ENCODE results near the gene CSF1. TPM values are rescaled to one million over a fixed set of nuclear protein-coding genes. Genes with fewer than 3 reads are reported as not detected.
A peak's percentile ranks its signal among the peaks of the same experiment; 100 is the strongest.

The CSF1 gene
- total and polyA plus RNA-seq, 2 of the 13 experiments (the other 11 are each of a cell fraction or from before 2014, with no cell fraction given): 4.6 to 13.3 TPM

- TF ChIP-seq TCF12 (IDR thresholded peaks at IDR 0.05): no peak
- peak; percentile 93; the same call in 1 of the 2 replicates for TF ChIP-seq TCF12 (CRISPR knock-in tag; IDR thresholded peaks at IDR 0.05)
- no peak for TF ChIP-seq ZNF260 (CRISPR knock-in tag; IDR thresholded peaks at IDR 0.05; ENCODE audit: borderline replicate concordance, low read depth)
Observed at GRCh38 chr1:109895720-109896504, 14.7 kb upstream of the CSF1 start (continued).

- in situ Hi-C loops (cut with HindIII; ENCODE audit: extremely low pct_ligation_motif_present, low pct_unique_long_range_greater_than_20kb): loop anchor here (5.0 kb wide), 1 partner anchor 79 kb away; no protein-coding TSS in a partner anchor
- peak overlapping the region; percentile 54; the same call in 1 of the 2 replicates for H3K9ac ChIP-seq (ENCODE audit: insufficient read depth, low read depth, low read length)
- ChIA-PET POLR2A (interaction anchor here (1.1 to 1.9 kb wide), 5 partner anchors 12 to 104 kb away, joined by 3 to 5 read pairs (median 3); no protein-coding TSS in a partner anchor), CTCF (ENCODE audit: low intra/inter-chr PET ratio, low total read pairs) (no interaction called here)
- peak overlapping the region; percentile 64 for H3K4me2 ChIP-seq (ENCODE audit: low read depth, low read length)
- TF ChIP-seq NR2F2 (IDR thresholded peaks at IDR 0.05; ENCODE audit: borderline replicate concordance, low read depth): no peak
- 0 out of 2 replicates have a peak, but pooled peaks have one; percentile 14 for TF ChIP-seq TFAP4 (IDR thresholded peaks at IDR 0.05; ENCODE audit: borderline replicate concordance, low read depth)
- no peaks in the 10 kb centered on the region for H4K20me1 ChIP-seq (ENCODE audit: insufficient read depth, low read length)
- BruUV-seq (replicated peaks): no TSS peak
- FAIRE-seq: no peak
- peaks cover 100% of the 10 kb centered on the region for H3K4me1 ChIP-seq (ENCODE audit: insufficient read depth, low read length)
- no peaks in the 10 kb centered on the region for H3K9me3 ChIP-seq (ENCODE audit: low read length)
- peak; percentile 31 for DNase-seq (ENCODE audit: low spot score)
- no peaks in the 10 kb centered on the region for H3K36me3 ChIP-seq (replicated peaks in 1 of 2; ENCODE audit: control insufficient read depth in 1 of 2, insufficient read depth in 2 of 2, low read length in 2 of 2)
- no peaks in the 10 kb centered on the region for H3K27me3 ChIP-seq (ENCODE audit: control insufficient read depth in 1 of 2, insufficient read depth in 2 of 2, low read length in 2 of 2)
- H3K79me2 ChIP-seq (ENCODE audit: insufficient read depth, low read length): no peaks in the 10 kb centered on the region
- peak overlapping the region in 1 of 3 experiments; percentile 44; a peak in 2 of 6 replicates for H3K4me3 ChIP-seq (replicated peaks in 1 of 3; ENCODE audit: insufficient read depth in 1 of 3, low read depth in 2 of 3, low read length in 3 of 3)
- 29% methylated on average over 8 of the region's 8 CpGs for WGBS (ENCODE audit: low lambda C conversion rate)
- H3K27ac ChIP-seq (ENCODE audit: extremely low read length, insufficient read depth, low read length): peak overlapping the region; percentile 48
- intact Hi-C loops (cut with micrococcal nuclease; ENCODE audit: unreplicated experiment): no loop called here
- H2AFZ ChIP-seq (ENCODE audit: low read length): no peak overlapping the region
- no peak for ATAC-seq
Observed at GRCh38 chr1:109896681-109897080, 14.0 kb upstream of the CSF1 start.

Data from HepG2 (cell line).